ACHN (cell line): Measurements from ENCODE around the gene ATAD3A.

ENCODE experiments used
- DNase-seq: peaks from one replicate; pipeline ENCODE4 v3.0.0-alpha.2; 2015
- in situ Hi-C: cut with HindIII; loops from 2 replicates; pipeline ENCODE4 v1.10.0; 2017; ENCODE audit warnings: low sequenced_read_pairs, low pct_ligation_motif_present, low pct_unique_long_range_greater_than_20kb

Gene ATAD3A

GRCh38 chr1:1563688-1564087 is 51.7 kb downstream of the ATAD3A start:
- in situ Hi-C loops, result no loop called here
- no peak for DNase-seq

- in situ Hi-C loops, result no loop called here
- DNase-seq, result no peak
Measured at GRCh38 chr1:1564268-1564667, 52.3 kb downstream of the ATAD3A start.

GRCh38 chr1:1565340-1565739 is 53.4 kb downstream of the ATAD3A start:
- in situ Hi-C loops, result no loop called here

GRCh38 chr1:1567152-1567875 is 55.4 kb downstream of the ATAD3A start:
- in situ Hi-C loops, result no loop called here
- DNase-seq, result no peak

More at GRCh38 chr1:1565340-1565739, 53.4 kb downstream of the ATAD3A start:
- DNase-seq, result no peak

GRCh38 chr1:1567891-1568291 is 55.9 kb downstream of the ATAD3A start:
- no peak for DNase-seq

GRCh38 chr1:1569341-1569740 is 57.4 kb downstream of the ATAD3A start:
- in situ Hi-C loops, result no loop called here
- no peak for DNase-seq

More at GRCh38 chr1:1567891-1568291, 55.9 kb downstream of the ATAD3A start:
- in situ Hi-C loops, result no loop called here

- in situ Hi-C loops, result no loop called here
- DNase-seq, result peak; percentile 74
Measured at GRCh38 chr1:1573843-1574720, 62.1 kb downstream of the ATAD3A start.

- peak; percentile 90 for DNase-seq
- in situ Hi-C loops, result no loop called here
Measured at GRCh38 chr1:1574721-1575537, 63.0 kb downstream of the ATAD3A start, which contains the start of gene SSU72. SSU72 (minus strand) TSS chr1:1574863; CDS start chr1:1574557, 306 bp downstream.

GRCh38 chr1:1577367-1578011 is 65.5 kb downstream of the ATAD3A start:
- in situ Hi-C loops, result no loop called here

GRCh38 chr1:1578371-1578940 is 66.5 kb downstream of the ATAD3A start:
- no peak for DNase-seq
- in situ Hi-C loops, result no loop called here

More at GRCh38 chr1:1577367-1578011, 65.5 kb downstream of the ATAD3A start:
- DNase-seq, result no peak

GRCh38 chr1:1582585-1583346 is 70.8 kb downstream of the ATAD3A start:
- in situ Hi-C loops, result no loop called here
- DNase-seq, result no peak

- in situ Hi-C loops, result no loop called here
- no peak for DNase-seq
Measured at GRCh38 chr1:1583347-1584010, 71.5 kb downstream of the ATAD3A start.
